ENCODE results near the gene PYDC1.

GRCh38 chr16:31192856-31193642 lies 23.9 kb downstream of the PYDC1 start:
- TF ChIP-seq CTCF (IDR thresholded peaks at IDR 0.05) (no peak), POLR2A (IDR thresholded peaks at IDR 0.05) (no peak), POLR2AphosphoS5 (IDR thresholded peaks at IDR 0.05) (no peak), EP300 (IDR thresholded peaks at IDR 0.05) (no peak)

Data from stomach (tissue), 4 donors.